Measurements from ENCODE around the gene EIF2D.

Gene EIF2D

GRCh38 chr1:206573762-206574161 lies 38.5 kb downstream of the EIF2D start:
- no peak for DNase-seq

GRCh38 chr1:206573319-206573718 lies 38.9 kb downstream of the EIF2D start:
- no peak for DNase-seq

- DNase-seq = no peak
Measured at GRCh38 chr1:206572835-206573234, 39.4 kb downstream of the EIF2D start.

DNA sequence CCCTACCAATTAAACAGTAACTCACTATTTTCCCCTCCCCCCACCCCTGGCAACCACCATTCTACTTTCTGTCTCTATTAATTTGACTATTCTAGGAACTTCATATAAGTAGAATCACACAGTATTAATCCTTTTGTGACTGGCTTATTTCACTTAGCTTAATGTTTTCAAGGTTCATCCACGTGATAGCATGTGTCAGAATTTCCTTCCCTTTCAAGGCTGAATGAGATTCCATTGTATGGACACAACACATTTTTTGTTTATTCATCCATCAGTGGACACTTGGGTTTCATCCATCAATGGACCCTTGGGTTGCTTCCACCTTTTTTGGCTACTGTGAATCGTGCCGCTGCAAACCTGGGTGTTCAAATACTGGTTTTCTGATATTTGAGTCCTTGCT lies 41.7 kb downstream of the EIF2D start:
- no peak for DNase-seq

DNA sequence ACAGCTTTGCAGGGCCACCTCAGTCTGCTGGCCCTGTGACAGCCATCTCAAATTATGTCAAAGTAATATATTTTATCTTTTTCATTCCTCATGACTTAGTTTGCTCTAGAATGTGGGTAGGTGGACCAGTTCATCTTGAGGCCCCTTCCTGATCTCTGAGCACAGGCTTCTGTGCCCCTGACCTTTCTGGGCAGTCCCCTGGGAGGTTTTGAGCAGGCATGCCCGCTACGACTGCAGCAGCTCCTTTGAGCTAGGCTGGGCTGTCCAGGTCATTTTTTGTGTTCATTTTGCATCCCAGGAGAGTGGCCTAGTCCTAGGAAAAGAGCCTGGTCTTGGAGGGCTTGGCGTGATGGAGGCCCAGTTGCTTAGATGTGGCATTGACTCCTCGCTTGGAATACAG lies 42.7 kb downstream of the EIF2D start:
- no peak for DNase-seq

DNA sequence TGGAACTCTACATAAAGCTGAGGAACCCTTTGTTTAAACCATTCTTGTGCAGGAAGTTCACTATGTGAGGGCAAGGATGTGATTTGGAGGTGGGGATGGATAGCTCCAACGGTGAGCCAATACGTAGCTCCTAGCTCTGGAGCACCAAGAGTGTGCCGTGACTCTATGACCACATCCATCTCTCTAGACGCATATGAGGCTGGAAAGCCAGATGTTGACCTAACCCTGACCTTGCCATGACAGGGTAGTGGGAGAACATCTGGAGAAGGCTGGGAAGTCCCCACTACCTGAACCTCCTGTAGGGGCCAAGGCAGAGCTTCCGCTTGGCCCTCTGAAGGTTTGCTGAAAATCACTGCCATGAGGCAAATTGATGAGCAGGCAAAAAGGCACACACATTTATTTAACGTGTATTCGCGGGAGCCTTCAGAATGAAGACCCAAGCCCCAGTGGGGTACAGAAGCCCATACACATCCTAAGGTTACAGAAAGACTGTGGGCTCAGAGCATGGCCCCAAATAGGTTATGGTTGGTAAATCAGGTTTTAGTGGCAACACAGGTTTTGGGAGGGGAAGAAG lies 43.4 kb downstream of the EIF2D start:
- no peak for DNase-seq

DNA sequence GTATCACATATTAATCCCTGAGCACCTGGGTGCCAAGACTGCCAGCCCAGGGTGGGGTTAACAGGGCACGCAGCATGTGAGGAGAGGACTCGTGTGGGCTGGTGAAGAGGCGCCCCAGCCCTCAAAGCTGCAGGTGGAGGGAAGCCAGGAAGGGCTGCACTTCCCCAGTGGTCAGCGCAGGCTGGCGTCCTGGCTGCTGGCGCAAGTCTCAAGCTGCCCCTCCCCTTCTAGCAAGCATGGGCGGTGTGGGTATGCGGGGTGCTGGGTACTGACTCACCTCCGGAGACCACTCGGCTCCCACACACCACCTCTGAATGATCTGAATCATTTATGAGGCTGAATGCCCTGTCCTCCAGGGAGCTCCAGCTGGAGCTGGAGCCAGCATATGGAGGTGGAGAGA lies 44.0 kb downstream of the EIF2D start:
- no peak for DNase-seq

DNA sequence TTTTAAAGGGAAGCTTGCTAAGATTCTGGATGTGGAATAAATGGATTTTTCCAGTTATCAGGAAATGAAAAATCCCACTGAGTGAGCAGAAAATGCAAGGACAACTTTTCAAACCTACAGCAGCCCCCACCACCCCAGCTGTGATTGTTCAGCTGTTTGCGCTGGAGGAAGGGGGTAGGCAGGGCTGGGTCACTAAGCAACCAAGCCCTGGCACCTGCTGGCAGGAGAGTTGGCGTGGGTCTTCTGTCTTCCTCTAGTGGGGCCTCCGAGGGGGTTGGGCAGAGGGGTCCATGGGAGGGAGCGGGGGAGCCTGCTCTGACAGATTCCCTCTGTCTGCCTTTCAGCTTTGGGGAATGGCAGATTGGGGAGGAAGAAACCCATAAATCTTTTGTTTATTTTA lies 45.3 kb downstream of the EIF2D start:
- DNase-seq = no peak

DNA sequence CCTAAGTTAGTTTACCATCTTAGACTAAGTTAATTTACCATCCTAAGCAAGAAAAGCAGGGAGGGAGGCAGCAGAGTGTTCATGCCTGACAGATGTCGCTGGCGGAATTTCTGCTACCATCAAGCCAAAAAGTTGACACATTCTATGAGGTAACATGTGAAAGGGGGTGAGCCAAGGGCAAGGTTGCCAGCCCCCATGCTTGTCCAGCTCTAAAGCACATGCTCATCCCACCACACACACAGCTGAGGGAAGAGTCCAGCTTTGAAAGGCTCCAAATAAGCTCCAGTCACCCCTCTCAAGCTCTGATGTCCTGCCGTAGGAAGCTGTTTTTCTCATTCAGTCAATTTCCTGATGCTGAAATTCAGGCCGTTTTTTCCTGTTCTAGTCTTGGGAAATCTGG lies 46.3 kb downstream of the EIF2D start:
- DNase-seq = no peak

DNA sequence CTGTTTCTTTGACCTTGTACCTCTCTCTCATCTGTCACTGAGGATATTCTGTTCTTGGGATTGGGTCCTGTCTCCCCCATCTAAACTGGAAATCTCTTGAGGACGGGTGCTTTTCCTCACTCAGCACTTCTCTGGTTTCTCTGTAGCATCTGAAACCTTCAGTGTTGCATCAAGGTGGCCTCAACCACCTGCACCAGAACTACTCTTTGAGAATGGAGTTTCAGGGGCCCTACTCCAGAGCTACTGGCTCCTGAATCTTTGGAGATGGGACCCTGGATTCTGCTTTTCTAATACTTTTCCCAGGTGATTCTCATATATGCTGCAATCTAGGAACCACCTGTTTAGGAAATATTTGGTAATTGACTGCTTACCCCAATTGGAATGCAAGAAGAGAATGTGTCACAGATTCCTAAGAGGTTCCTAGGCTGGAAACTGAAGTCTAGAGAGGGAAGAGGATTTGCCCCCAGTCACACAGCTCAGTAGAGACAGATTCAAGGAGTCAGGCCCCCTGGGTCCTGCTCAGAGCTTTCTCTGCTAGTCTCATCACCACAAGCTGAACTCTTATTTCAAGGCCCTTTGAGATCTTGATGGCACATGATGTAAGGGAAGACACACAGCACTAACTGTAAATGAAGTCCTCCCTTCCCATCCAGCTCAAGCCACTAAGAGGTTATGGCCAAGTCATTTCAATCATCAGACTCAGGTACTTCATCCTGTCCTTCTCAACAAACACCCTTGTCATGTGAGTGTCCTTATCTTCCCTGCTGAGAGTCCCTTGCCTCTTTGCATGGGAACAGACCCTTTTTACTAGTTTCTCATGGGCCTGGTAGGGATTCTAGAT lies 48.7 kb downstream of the EIF2D start:
- DNase-seq = no peak

DNA sequence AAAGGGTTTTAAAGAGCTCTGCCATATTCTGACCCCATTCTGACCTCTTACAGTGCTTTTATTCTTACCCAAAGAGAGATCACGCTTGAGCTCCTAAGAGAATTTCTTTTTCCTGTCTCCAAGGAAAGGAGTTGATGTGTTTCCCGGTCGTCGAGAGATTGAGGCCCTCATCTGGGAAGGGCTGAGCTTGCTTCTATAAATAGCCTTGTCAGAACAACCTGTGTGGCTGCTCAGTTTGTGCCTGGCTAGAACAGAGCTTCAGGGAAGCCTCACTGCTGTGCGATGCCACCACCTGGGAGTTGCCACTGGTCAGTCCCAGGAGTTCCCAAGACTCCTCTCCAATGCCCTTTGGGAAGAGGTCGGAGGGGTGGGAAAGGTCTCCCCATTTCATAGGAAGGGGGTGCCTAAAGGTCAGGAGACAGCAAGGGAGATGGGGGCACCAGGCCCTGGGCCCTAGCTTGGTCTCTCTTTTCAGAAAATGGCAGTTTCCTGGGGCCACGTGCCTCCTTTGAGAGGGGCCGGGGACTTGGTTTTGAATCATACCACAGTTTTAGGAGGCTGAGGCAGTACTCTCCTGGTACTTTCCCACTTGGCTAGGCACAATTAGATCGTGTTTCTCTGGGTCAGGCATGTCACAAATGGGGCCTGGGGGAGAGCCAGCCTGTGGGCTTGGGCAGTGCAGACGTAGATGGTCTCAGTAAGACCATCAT lies 52.1 kb downstream of the EIF2D start:
- DNase-seq = no peak

DNA sequence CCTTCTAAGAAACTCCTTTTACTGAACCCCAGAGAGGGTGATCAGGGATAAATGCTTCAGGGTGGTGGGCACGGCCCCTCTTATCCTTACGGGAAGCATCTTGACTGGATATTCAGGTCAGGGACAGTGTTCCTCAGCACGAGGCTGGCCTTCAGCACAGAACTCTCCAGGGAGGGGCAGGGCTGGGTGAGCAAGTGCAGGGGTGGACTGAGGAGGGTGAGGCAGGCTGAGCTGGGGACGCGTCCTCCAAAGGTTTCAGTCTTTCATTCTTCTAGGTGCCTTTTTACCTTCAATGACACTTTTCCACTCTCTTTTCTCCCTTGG lies 52.6 kb downstream of the EIF2D start:
- no peak for DNase-seq

GRCh38 chr1:206558794-206559671 lies 53.2 kb downstream of the EIF2D start:
- DNase-seq = no peak

DNA sequence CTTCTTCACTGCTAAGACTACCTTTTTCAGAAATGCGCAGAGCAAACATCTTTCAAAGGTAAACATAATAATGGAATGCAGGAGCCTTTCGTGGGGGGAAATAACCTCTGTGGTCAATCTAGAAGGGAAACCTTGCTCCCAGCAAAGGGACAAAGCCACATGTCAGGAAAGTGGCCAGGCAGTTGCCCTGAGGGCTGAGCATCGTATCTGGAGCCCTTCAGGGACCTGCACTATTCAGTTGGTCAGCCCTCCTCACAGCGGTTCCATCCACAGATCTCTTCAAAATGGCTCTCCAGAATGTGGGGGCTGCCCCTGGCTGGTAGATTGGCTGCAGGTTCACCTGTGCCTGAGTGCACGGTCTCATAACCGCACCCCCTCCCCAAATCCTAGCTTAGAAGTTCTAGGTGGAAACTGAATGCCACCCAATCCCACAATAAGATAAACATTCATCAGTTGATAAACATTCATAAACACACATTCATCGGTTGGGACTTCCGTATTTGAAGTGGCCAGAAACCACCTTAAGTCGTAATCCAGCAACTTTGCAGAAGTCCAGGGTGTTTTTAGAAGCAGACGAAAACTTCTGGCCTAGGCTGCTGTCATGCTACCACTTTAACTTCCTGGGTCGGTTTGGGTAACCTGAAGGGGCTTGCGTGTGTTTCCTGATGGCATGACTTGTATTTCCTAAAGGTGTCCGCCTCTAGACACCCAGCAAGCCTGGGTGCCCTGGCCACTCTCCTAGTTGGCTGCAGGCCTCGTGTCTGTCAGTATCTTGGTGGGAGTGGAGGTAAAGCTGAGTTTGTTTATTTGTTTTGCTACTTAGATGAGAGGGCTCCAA lies 54.4 kb downstream of the EIF2D start:
- DNase-seq = peak in 1 of 56 donors; percentile 38

DNA sequence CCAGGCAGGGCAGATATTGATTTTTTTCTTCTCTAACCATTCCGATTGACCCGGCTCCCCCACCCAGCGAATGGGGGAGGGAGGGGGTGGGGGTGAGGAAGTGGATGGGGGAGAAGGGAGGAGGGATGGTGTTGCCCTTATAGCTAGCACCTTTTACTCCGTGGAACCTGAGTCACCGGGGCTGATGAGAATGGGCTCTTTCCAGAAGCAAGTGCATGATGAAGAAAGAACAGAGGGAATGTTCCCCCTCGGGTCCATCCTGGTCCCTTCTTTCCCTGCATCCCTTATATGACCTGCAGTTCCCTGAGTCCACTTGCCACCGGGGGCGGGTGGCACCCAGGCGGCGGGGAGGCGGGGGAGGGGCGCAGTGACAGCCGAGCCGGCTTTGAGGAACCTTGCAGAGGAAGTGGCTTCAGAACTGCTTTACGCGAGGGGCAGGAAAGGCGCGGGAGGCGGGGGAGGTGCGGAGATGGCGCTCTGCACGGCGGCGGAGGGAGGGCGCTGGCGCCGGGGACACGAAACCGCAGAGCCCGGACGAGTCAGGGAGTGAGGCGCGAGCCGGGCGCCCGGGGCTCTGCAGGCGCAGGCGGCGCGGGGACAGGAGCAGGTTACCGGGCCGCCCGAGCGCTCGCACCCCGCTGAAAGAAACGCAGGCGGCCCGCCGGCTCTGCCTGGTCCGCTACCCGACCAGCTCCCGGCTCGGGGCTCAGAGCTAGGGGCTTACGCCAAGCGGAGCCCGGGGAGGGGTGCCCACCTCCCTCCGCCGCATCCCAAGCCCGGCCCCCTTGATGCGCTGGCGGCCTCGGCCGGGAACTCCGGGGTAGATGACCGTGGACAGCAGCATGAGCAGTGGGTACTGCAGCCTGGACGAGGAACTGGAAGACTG lies 55.3 kb downstream of the EIF2D start:
- DNase-seq = peak in 47 of 56 donors; percentile 18 to 79 (median 52)

GRCh38 chr1:206556047-206556749 lies 56.1 kb downstream of the EIF2D start:
- DNase-seq = no peak

GRCh38 chr1:206555473-206555935 lies 56.8 kb downstream of the EIF2D start:
- peak in 37 of 56 donors; percentile 7 to 64 (median 31) for DNase-seq

GRCh38 chr1:206554701-206555472 lies 57.4 kb downstream of the EIF2D start:
- DNase-seq = no peak
